Measurements from ENCODE around the gene UBASH3B. TPM values are rescaled to one million over a fixed set of nuclear protein-coding genes. Genes with fewer than 3 reads are reported as not detected.

The UBASH3B gene
- total RNA-seq, 2 experiments from 2014 or later: 54.7 to 73.0 TPM

- intact Hi-C loops (cut with micrococcal nuclease; ENCODE audit: unreplicated experiment): no loop called here
- H3K27ac ChIP-seq (ENCODE audit: low read depth, low read length, poor library complexity, severe bottlenecking): no peak overlapping the region
- no TSS peak for BruUV-seq (replicated peaks)
- H3K4me3 ChIP-seq (ENCODE audit: low read depth, low read length, poor library complexity, severe bottlenecking): no peak overlapping the region
- H3K4me1 ChIP-seq (ENCODE audit: insufficient read depth, low read length, poor library complexity, severe bottlenecking): peaks cover 91% of the 10 kb centered on the region
- H3K79me2 ChIP-seq (ENCODE audit: insufficient read depth, low read depth, low read length): peaks cover 16% of the 10 kb centered on the region; the same call in 1 of the 2 replicates
- CTCF ChIA-PET (ENCODE audit: unreplicated experiment): interaction anchor here (1.2 kb wide), 1 partner anchor 25 kb away, joined by 4 read pairs; no protein-coding TSS in a partner anchor
- H3K4me2 ChIP-seq (ENCODE audit: low read length): no peak overlapping the region
- H3K36me3 ChIP-seq (ENCODE audit: insufficient read depth, low read length): peaks cover 14% of the 10 kb centered on the region; the same call in 1 of the 2 replicates
- H2AFZ ChIP-seq (ENCODE audit: low read length): no peak overlapping the region
- no peaks in the 10 kb centered on the region for H3K9me2 ChIP-seq (ENCODE audit: insufficient read depth, low read length)
- POLR2A ChIA-PET: interaction anchor here (0.7 to 1.9 kb wide), 8 partner anchors 13 to 44 kb away, joined by 3 to 6 read pairs (median 4); no protein-coding TSS in a partner anchor
- DNase-seq (ENCODE audit: low spot score): no peak
- no peaks in the 10 kb centered on the region for H3K9me3 ChIP-seq (ENCODE audit: low read length)
- H4K20me1 ChIP-seq (ENCODE audit: insufficient read depth, low read length): no peaks in the 10 kb centered on the region
- TF ChIP-seq CTCF (conservative IDR thresholded peaks at IDR 0.05; ENCODE audit: low read length): no peak
- TF ChIP-seq EZH2phosphoT487 (IDR thresholded peaks at IDR 0.05; ENCODE audit: borderline replicate concordance, low read depth, low read length): no peak
Measured at GRCh38 chr11:122721201-122721963, 65.9 kb downstream of the UBASH3B start.

- H3K27ac ChIP-seq (ENCODE audit: low read depth, low read length, poor library complexity, severe bottlenecking): no peak overlapping the region
- CTCF ChIA-PET (ENCODE audit: unreplicated experiment): interaction anchor here (1.2 to 1.5 kb wide), 2 partner anchors 26 kb away, joined by 3 to 4 read pairs; no protein-coding TSS in a partner anchor
- intact Hi-C loops (cut with micrococcal nuclease; ENCODE audit: unreplicated experiment): no loop called here
Measured at GRCh38 chr11:122721964-122722266, 66.4 kb downstream of the UBASH3B start.

More at GRCh38 chr11:122721964-122722266, 66.4 kb downstream of the UBASH3B start:
- DNase-seq (ENCODE audit: low spot score): no peak
- Histone ChIP-seq H3K4me2 (ENCODE audit: low read length) (no peak overlapping the region), H3K79me2 (ENCODE audit: insufficient read depth, low read depth, low read length) (peaks cover 16% of the 10 kb centered on the region; the same call in 1 of the 2 replicates), H2AFZ (ENCODE audit: low read length) (no peak overlapping the region), H3K36me3 (ENCODE audit: insufficient read depth, low read length) (peaks cover 14% of the 10 kb centered on the region; the same call in 1 of the 2 replicates), H4K20me1 (ENCODE audit: insufficient read depth, low read length) (no peaks in the 10 kb centered on the region), H3K9me2 (ENCODE audit: insufficient read depth, low read length) (no peaks in the 10 kb centered on the region), H3K4me1 (ENCODE audit: insufficient read depth, low read length, poor library complexity, severe bottlenecking) (peaks cover 91% of the 10 kb centered on the region), H3K9me3 (ENCODE audit: low read length) (no peaks in the 10 kb centered on the region), H3K4me3 (ENCODE audit: low read depth, low read length, poor library complexity, severe bottlenecking) (no peak overlapping the region)
- POLR2A ChIA-PET: interaction anchor here (0.8 to 2.7 kb wide), 7 partner anchors 12 to 53 kb away, joined by 3 to 8 read pairs (median 5); no protein-coding TSS in a partner anchor
- BruUV-seq (replicated peaks): no TSS peak
- TF ChIP-seq CTCF (conservative IDR thresholded peaks at IDR 0.05; ENCODE audit: low read length): no peak
- no peak for TF ChIP-seq EZH2phosphoT487 (IDR thresholded peaks at IDR 0.05; ENCODE audit: borderline replicate concordance, low read depth, low read length)

All from OCI-LY7 (cell line).